AG04449 (cell line): ENCODE data around the gene ZBTB38.
A peak's percentile ranks its signal among the peaks of the same experiment; 100 is the strongest.

Experiments
- CTCF ChIA-PET: fragments of 350-600 bp; formaldehyde crosslinking; extraction: SDS; loops from one replicate; lab custom pipeline; 2021; ENCODE audit warnings: antibody characterized with exemption; lab: Yijun Ruan, JAX
- POLR2A ChIA-PET: fragments of 400-600, 350-600 bp; formaldehyde crosslinking; extraction: SDS; loops from one replicate; lab custom pipeline; 2020; ENCODE audit warnings: antibody characterized with exemption, inconsistent platforms; lab: Yijun Ruan, JAX
- DNase-seq: peaks from one replicate; pipeline ENCODE4 v3.0.0-alpha.2; 2010; ENCODE audit warnings: low read depth, low spot score
- H3K4me3 ChIP-seq: 2 replicates; pipeline ENCODE4 v1.5.1; 2011; ENCODE audit warnings: low read depth, mild to moderate bottlenecking, control low read depth, low read length
- TF ChIP-seq, protein P1 (sequence below): IDR thresholded peaks from one replicate; pipeline ENCODE4 v1.5.1; 2011; ENCODE audit warnings: mild to moderate bottlenecking, moderate library complexity, low read length, control low read depth, inconsistent platforms; ENCODE audit not compliant: insufficient read depth; ENCODE audit errors: missing control alignments

Gene ZBTB38

DNA sequence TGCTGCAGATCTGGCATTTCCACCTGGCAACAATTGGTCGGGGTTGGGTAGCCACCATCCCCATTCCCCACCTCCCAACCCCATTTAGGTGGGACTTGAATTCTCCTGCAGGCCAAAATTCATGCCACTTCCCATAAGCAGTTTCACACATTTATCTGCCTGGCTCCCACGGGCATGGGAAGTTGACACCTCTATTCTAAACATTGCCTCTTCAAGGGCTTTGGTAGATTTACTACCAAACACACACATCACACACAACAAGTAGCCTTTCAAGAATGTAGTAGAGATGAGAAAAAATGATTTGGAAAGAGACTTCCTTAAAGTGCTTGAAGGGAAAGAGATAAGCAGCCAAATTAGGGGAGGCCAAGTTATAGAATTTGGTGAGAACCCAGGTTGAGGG is 30.9 kb downstream of the ZBTB38 start:
- CTCF ChIA-PET: no interaction called here
- TF ChIP-seq, protein P1, sequence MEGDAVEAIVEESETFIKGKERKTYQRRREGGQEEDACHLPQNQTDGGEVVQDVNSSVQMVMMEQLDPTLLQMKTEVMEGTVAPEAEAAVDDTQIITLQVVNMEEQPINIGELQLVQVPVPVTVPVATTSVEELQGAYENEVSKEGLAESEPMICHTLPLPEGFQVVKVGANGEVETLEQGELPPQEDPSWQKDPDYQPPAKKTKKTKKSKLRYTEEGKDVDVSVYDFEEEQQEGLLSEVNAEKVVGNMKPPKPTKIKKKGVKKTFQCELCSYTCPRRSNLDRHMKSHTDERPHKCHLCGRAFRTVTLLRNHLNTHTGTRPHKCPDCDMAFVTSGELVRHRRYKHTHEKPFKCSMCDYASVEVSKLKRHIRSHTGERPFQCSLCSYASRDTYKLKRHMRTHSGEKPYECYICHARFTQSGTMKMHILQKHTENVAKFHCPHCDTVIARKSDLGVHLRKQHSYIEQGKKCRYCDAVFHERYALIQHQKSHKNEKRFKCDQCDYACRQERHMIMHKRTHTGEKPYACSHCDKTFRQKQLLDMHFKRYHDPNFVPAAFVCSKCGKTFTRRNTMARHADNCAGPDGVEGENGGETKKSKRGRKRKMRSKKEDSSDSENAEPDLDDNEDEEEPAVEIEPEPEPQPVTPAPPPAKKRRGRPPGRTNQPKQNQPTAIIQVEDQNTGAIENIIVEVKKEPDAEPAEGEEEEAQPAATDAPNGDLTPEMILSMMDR: no peak
- POLR2A ChIA-PET: no interaction called here
- no peak overlapping the region for H3K4me3 ChIP-seq
- no peak for DNase-seq

DNA sequence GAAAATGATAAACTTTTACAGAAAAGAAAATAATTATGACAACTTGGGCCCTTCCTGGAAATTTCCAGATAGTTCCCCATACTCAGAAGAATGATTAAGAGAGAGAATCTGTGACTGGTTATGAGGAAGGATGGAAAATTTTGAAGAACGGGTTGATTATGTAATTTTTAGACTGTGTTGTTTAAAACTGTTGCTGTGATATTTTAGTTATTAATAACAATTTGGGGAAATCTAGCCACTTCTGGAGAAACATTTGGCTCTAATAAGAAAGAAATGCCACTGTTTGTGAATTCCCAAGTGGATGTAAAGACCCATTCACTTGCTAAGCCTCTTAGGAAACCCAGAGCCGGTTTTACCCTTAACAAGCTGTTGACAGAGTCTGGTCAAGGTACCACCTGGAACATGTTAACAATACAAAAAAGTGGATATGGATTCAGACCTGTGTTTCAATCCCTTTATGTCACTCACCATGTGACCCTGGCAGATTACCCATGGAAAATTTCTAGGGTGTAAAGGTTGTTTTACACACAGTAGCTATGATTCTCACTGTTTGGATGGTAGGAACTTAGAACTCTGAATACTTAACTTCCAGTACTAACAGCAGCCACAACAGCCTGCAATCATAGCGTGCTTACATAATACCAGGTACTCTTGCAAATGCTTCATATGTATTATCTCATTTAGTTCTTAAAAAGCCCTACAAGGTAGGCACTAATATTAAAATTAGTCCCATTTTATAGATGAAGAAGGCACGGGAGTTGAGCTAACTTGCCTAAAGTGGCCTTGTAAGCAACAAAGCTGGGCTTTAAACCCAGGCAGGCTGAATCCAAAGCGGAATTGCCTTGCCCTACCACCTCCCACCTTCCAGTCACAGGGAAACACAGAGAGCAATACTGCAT is 32.0 kb downstream of the ZBTB38 start:
- ChIA-PET POLR2A (no interaction called here), CTCF (interaction anchor here (1.0 to 2.2 kb wide), 6 partner anchors 16 to 169 kb away, joined by 3 to 7 read pairs (median 4); partner anchors contain the start of gene PXYLP1)
- H3K4me3 ChIP-seq: no peak overlapping the region
- no peak for DNase-seq
- TF ChIP-seq, protein P1: no peak

DNA sequence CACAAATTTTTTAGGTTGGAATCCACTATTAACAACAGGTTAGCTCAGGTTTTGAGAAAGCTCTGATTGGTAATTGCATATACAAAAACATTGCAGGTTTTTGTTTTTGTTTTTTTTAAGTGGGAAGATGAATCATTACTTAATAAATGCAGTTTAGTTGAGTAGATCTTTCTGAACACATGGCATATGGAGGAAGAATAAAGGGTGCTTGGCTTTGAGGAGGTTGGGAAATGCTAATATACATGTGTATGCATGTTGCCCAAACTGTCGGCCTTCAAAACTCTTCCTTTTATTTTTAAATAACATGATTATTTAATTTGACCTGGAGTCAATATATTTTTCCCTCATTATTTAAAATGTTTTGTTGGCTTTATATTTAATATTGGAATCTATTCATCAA is 32.8 kb downstream of the ZBTB38 start:
- CTCF ChIA-PET: interaction anchor here (1.0 to 2.2 kb wide), 5 partner anchors 17 to 170 kb away, joined by 3 to 7 read pairs (median 5); partner anchors contain the start of gene PXYLP1
- TF ChIP-seq, protein P1: no peak
- no peak for DNase-seq
- POLR2A ChIA-PET: no interaction called here
- no peak overlapping the region for H3K4me3 ChIP-seq

DNA sequence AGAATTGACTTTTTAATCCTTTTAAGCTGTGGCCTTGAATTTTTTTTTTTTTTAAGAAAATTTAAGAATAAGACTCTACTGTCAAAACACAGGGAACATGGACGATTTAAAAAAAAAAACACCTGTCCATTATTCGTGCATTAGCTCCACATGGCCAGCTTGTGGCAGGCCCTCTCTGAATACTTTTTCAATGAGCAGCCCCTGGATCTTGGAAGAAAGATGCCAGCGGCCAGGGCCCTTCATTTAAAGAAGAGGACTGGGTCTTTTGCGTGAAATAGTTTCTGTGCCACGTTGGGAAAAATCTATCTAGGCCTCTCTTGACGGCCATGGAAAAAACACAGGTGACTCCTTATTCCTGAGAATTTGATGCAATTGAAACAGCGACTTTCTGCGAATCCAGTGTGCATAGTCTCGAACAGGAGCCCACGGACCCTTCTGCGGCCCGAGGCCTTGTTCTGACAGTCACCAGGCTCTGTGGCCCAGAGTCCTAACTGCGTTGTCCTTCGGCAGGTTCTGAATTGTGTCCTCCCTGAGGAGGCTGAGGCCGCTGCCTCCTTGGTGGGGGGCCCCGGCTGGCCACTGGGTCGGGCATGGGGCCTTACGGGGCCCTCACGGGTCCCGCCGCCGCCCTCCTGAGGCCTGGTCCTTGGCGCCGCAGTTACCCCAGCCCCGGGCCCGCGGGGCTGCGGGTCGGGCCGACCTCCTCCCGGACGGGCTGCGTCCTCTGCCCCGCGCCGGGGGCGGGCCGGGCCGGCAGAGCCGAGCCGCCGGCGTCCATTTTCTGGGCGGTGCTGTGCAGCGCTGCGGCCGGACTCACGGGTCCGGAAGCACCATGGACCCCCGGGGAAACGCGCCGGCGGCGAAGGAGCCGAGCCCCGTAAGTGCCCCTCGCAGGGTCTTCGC is 33.5 kb downstream of the ZBTB38 start:
- TF ChIP-seq, protein P1: no peak
- H3K4me3 ChIP-seq: peak overlapping the region; percentile 62
- DNase-seq: no peak
- POLR2A ChIA-PET: no interaction called here
- CTCF ChIA-PET: interaction anchor here (1.0 to 2.2 kb wide), 4 partner anchors 18 to 170 kb away, joined by 3 to 7 read pairs (median 4); partner anchors contain the start of gene PXYLP1

DNA sequence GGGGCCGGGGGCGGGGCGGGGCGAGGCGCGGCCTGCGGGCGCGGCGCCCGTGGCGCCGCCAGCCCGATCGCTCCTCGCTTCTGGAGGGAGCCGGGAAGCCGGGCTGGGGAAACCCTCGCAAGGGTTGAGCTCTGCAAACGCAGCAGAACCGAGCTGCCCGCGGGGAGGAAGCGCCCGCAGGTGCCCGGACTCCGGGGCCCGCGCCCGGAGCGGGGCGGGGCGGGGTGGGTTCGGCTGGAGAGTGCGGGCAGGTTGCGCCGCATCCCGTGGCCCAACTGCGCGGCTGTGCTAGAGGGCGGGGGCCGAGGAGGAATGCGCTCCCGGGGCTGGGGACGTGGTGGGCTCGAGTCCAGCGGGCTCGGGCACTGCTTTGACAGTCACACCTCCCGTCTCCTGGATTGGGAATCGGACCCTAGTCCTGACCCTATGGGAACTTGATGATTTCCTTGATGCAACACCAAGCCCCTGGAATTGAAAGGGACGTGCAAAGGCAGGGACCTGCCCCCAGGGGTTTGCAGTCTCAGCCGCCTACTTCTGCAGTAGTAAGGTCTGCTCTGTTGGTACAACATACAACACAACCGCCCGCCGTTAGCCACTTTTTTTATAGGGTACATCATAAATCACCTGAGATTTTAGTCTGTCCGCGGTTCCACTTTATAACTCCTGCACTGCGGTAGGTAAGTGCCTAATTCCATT is 34.3 kb downstream of the ZBTB38 start:
- peak overlapping the region; percentile 62 for H3K4me3 ChIP-seq
- ChIA-PET CTCF (interaction anchor here (1.2 to 3.2 kb wide), 4 partner anchors 29 to 99 kb away, joined by 3 to 19 read pairs (median 6); no protein-coding TSS in a partner anchor), POLR2A (no interaction called here)
- DNase-seq: no peak
- TF ChIP-seq, protein P1: no peak
